Fibroblast of lung (primary cell): Measurements from ENCODE around the gene CLIC5. TPM values are rescaled to one million over a fixed set of nuclear protein-coding genes. Genes with fewer than 3 reads are reported as not detected.

Experiments
- DNase-seq, 2 donors: peaks; one replicate each; pipeline versions ENCODE4 v3.0.0 to v3.0.0-alpha.2; 2010; ENCODE audit warnings: low read depth in 2 of 2
- H2AFZ ChIP-seq: 2 replicates; pipeline ENCODE4 v1.5.1; 2012; ENCODE audit warnings: low read length, control low read depth, inconsistent platforms
- H3K27ac ChIP-seq: 2 replicates; pipeline ENCODE4 v1.5.1; 2011; ENCODE audit warnings: low read length, control low read depth; ENCODE audit not compliant: insufficient read depth
- H3K27me3 ChIP-seq: 2 replicates; pipeline ENCODE4 v1.5.1; 2011; ENCODE audit warnings: mild to moderate bottlenecking, low read length; ENCODE audit not compliant: control insufficient read depth, insufficient read depth
- H3K36me3 ChIP-seq: 2 replicates; pipeline ENCODE4 v1.5.1; 2011; ENCODE audit warnings: low read length; ENCODE audit not compliant: control insufficient read depth, insufficient read depth
- H3K4me1 ChIP-seq: 2 replicates; pipeline ENCODE4 v1.5.1; 2011; ENCODE audit warnings: low read length; ENCODE audit not compliant: control insufficient read depth, insufficient read depth; ENCODE audit errors: extremely low read depth
- H3K4me2 ChIP-seq: 2 replicates; pipeline ENCODE4 v1.5.1; 2011; ENCODE audit warnings: low read length, control low read depth; ENCODE audit not compliant: insufficient read depth; ENCODE audit errors: extremely low read depth
- H3K4me3 ChIP-seq, 4 experiments: fragments of 200-600 bp in 1 of 4; sonication (generic) in 1 of 4; replicated peaks in 1 of 4; 2 replicates each; pipeline ENCODE4 v1.5.1; 2011 to 2016; ENCODE audit warnings: low read length in 4 of 4, low read depth in 3 of 4, mild to moderate bottlenecking in 3 of 4, control low read depth in 2 of 4, inconsistent platforms in 1 of 4, mixed read lengths in 1 of 4; ENCODE audit not compliant: insufficient read depth in 1 of 4; ENCODE audit errors: control extremely low read depth in 1 of 4
- H3K79me2 ChIP-seq: 2 replicates; pipeline ENCODE4 v1.5.1; 2012; ENCODE audit warnings: mild to moderate bottlenecking, low read length, inconsistent platforms; ENCODE audit not compliant: control insufficient read depth, insufficient read depth
- H3K9ac ChIP-seq: 2 replicates; pipeline ENCODE4 v1.5.1; 2011; ENCODE audit warnings: mild to moderate bottlenecking, low read length, control low read depth; ENCODE audit not compliant: insufficient read depth
- H3K9me3 ChIP-seq: 2 replicates; pipeline ENCODE4 v1.5.1; 2012; ENCODE audit warnings: low read depth, low read length; ENCODE audit not compliant: control insufficient read depth, insufficient read depth
- H4K20me1 ChIP-seq: 2 replicates; pipeline ENCODE4 v1.5.1; 2011; ENCODE audit warnings: low read length; ENCODE audit not compliant: control insufficient read depth, insufficient read depth; ENCODE audit errors: extremely low read depth
- CTCF ChIP-seq, 2 donors: IDR thresholded peaks in 1 of 2; conservative IDR thresholded peaks in 1 of 2; 1 replicate in 1 of 2; 2 replicates in 1 of 2; pipeline ENCODE4 v1.5.1; 2011 to 2012; ENCODE audit warnings: low read length in 2 of 2, control low read depth in 1 of 2, inconsistent platforms in 1 of 2, low read depth in 1 of 2, mild to moderate bottlenecking in 1 of 2
- EZH2 ChIP-seq: IDR thresholded peaks from 2 replicates; pipeline ENCODE4 v1.5.1; 2012; ENCODE audit warnings: low read length, control low read depth, mild to moderate bottlenecking; ENCODE audit errors: missing control alignments
- polyA plus RNA-seq, 2 donors: library from polyadenylated mRNA; depleted of rRNA in 1 of 2; stranded (reverse) in 1 of 2; unstranded in 1 of 2; fragments of >200 nt; gene quantifications; 2 replicates each; pipeline ENCODE4 v1.2.1, GENCODE V29; 2011 to 2012; ENCODE audit warnings: missing spikeins in 1 of 2
- total RNA-seq: library from RNA; depleted of rRNA; stranded (reverse); fragments of >200 nt; gene quantifications from 2 replicates; pipeline ENCODE4 v1.2.1, GENCODE V29; 2014

Gene CLIC5
- total and polyA plus RNA-seq, 2 donors (not counting 1 experiment from before 2014, with no cell fraction given) = 0.03 TPM; not detected in 1

- Histone ChIP-seq H3K4me3 (no peak overlapping the region), H2AFZ (no peak overlapping the region), H3K36me3 (no peaks in the 10 kb centered on the region), H3K9ac (no peak overlapping the region), H3K79me2 (no peaks in the 10 kb centered on the region), H3K4me2 (no peak overlapping the region), H3K27me3 (no peaks in the 10 kb centered on the region), H4K20me1 (no peaks in the 10 kb centered on the region), H3K4me1 (no peaks in the 10 kb centered on the region), H3K27ac (no peak overlapping the region), H3K9me3 (no peaks in the 10 kb centered on the region)
- DNase-seq = no peak
- TF ChIP-seq CTCF (conservative IDR thresholded peaks at IDR 0.05 in 1 of 2, IDR thresholded peaks at IDR 0.05 in 1 of 2; ENCODE audit: low read depth in 1 of 2, low read length in 2 of 2) = no peak
- no peak for TF ChIP-seq EZH2
These were observed 35.3 kb upstream of the CLIC5 start for GRCh38 chr6:46050845-46051405.

GRCh38 chr6:46048646-46049297 is 33.1 kb upstream of the CLIC5 start:
- TF ChIP-seq CTCF (conservative IDR thresholded peaks at IDR 0.05 in 1 of 2, IDR thresholded peaks at IDR 0.05 in 1 of 2; ENCODE audit: low read depth in 1 of 2, low read length in 2 of 2) (no peak), EZH2 (no peak)
- no peaks in the 10 kb centered on the region for H3K27me3 ChIP-seq
- H3K27ac ChIP-seq = no peak overlapping the region
- no peaks in the 10 kb centered on the region for H3K36me3 ChIP-seq
- no peak overlapping the region for H3K4me2 ChIP-seq
- H3K9me3 ChIP-seq = no peaks in the 10 kb centered on the region
- no peak overlapping the region for H2AFZ ChIP-seq
- H4K20me1 ChIP-seq = no peaks in the 10 kb centered on the region
- no peak for DNase-seq
- no peak overlapping the region for H3K4me3 ChIP-seq
- H3K79me2 ChIP-seq = no peaks in the 10 kb centered on the region
- peaks cover 4% of the 10 kb centered on the region for H3K4me1 ChIP-seq
- H3K9ac ChIP-seq = no peak overlapping the region

DNA sequence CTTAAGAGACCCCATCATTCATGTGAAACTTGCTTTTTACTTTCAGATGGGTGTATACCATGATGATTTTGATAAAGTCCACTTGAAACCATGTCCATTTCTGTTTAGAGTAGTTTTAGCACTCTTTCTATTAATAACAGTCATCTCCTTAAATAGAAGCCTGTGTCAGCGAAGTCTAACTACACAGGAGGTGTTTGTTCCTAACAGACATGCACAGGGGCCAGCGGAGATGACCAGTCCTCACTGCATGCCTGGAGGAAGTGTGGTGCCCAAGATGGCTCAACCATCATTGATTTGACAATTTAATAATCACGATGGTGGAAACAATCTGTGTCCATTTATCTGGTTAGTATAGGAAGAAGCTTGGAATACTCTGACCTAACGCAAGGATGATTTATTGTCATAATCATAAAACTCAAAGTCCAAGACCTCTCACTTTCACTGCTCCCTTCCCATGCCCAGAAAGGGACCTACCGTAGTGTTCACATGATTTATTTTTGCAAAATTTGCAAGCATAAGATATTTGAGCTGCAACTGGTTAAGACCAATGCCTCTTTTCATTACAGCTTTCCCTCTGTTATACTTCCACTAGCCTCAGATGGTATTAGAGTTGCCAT is 31.0 kb upstream of the CLIC5 start:
- Histone ChIP-seq H3K79me2 (no peaks in the 10 kb centered on the region), H3K9me3 (no peaks in the 10 kb centered on the region), H3K27ac (no peak overlapping the region), H4K20me1 (no peaks in the 10 kb centered on the region), H2AFZ (no peak overlapping the region), H3K4me2 (no peak overlapping the region), H3K36me3 (no peaks in the 10 kb centered on the region), H3K4me1 (peaks cover 4% of the 10 kb centered on the region), H3K9ac (no peak overlapping the region), H3K4me3 (no peak overlapping the region), H3K27me3 (no peaks in the 10 kb centered on the region)
- DNase-seq = no peak
- TF ChIP-seq CTCF (conservative IDR thresholded peaks at IDR 0.05 in 1 of 2, IDR thresholded peaks at IDR 0.05 in 1 of 2; ENCODE audit: low read depth in 1 of 2, low read length in 2 of 2) = no peak
